Thyroid gland (tissue), 4 donors: ENCODE results near the gene COL23A1. TPM values are rescaled to one million over a fixed set of nuclear protein-coding genes. Genes with fewer than 3 reads are reported as not detected.

ENCODE experiments used
- DNase-seq, 2 donors: peaks; one replicate each; pipeline ENCODE4 v3.0.0-alpha.2; 2019
- H3K27ac ChIP-seq, 3 donors: fragments of 200-600 bp; sonication (generic); 1 replicate in 2 of 3; 2 replicates in 1 of 3; pipeline ENCODE4 v1.5.1; 2016 to 2019; ENCODE audit warnings: mild to moderate bottlenecking in 1 of 3, moderate library complexity in 1 of 3
- H3K27me3 ChIP-seq: fragments of 200-600 bp; sonication (generic); one replicate; pipeline ENCODE4 v1.5.1; 2019
- H3K36me3 ChIP-seq, 2 donors: fragments of 200-600 bp; sonication (generic); one replicate each; pipeline ENCODE4 v1.5.1; 2016 to 2019
- H3K4me1 ChIP-seq, 2 donors: fragments of 200-600 bp; sonication (generic); one replicate each; pipeline ENCODE4 v1.5.1; 2017 to 2019
- H3K4me3 ChIP-seq, 3 donors: fragments of 200-600 bp; sonication (generic); replicated peaks in 1 of 3; 1 replicate in 2 of 3; 2 replicates in 1 of 3; pipeline ENCODE4 v1.5.1; 2016; ENCODE audit warnings: mild to moderate bottlenecking in 1 of 3
- H3K9me3 ChIP-seq: fragments of 200-600 bp; sonication (generic); one replicate; pipeline ENCODE4 v1.5.1; 2017
- CTCF ChIP-seq, 6 experiments: fragments of 200-600 bp in 3 of 6; fragments of 450-650 bp in 3 of 6; sonication (generic) in 3 of 6; IDR thresholded peaks; one replicate each; pipeline ENCODE4 v1.5.1; 2016 to 2019; ENCODE audit warnings: antibody characterized with exemption in 6 of 6, mild to moderate bottlenecking in 2 of 6, inconsistent platforms in 1 of 6, moderate library complexity in 1 of 6
- POLR2A ChIP-seq, 2 donors: fragments of 450-650 bp; IDR thresholded peaks; one replicate each; pipeline ENCODE4 v1.6.1; 2017; ENCODE audit warnings: antibody characterized with exemption in 2 of 2, mild to moderate bottlenecking in 2 of 2, moderate library complexity in 1 of 2
- WGBS, 2 donors: methylation state at CpG; one replicate each; pipeline ENCODE4 v1.1.5; 2017; 5-methylcytosine and 5-hydroxymethylcytosine counted together
- intact Hi-C: fragments of 100-400 bp; cut with DNase I; formaldehyde crosslinking; loops from one replicate; pipeline ENCODE4 v1.15.1; 2023
- total RNA-seq, 4 donors: library from RNA; depleted of rRNA; stranded (reverse); fragments of >200 nt; gene quantifications; one replicate each; pipeline ENCODE4 v1.2.3, GENCODE V29; 2016

COL23A1 gene
- total RNA-seq, 4 donors from 2014 or later: 76.6 to 108 (median 95.7) TPM

GRCh38 chr5:178225174-178225573 lies 365.0 kb downstream of the COL23A1 start:
- H3K27ac ChIP-seq: no peak overlapping the region
- no peaks in the 10 kb centered on the region for H3K9me3 ChIP-seq
- 96 to 100% methylated on average over 1 to 6 of the region's 6 CpGs for WGBS, 2 donors
- H3K36me3 ChIP-seq: peaks cover 14 to 17% of the 10 kb centered on the region in 2 donors
- TF ChIP-seq POLR2A (IDR thresholded peaks at IDR 0.05) (no peak), CTCF (IDR thresholded peaks at IDR 0.05) (no peak)
- no peak for DNase-seq
- no peak overlapping the region for H3K4me3 ChIP-seq
- H3K27me3 ChIP-seq: no peaks in the 10 kb centered on the region
- intact Hi-C loops: no loop called here
- peaks cover 6 to 19% of the 10 kb centered on the region in 2 donors for H3K4me1 ChIP-seq

DNA sequence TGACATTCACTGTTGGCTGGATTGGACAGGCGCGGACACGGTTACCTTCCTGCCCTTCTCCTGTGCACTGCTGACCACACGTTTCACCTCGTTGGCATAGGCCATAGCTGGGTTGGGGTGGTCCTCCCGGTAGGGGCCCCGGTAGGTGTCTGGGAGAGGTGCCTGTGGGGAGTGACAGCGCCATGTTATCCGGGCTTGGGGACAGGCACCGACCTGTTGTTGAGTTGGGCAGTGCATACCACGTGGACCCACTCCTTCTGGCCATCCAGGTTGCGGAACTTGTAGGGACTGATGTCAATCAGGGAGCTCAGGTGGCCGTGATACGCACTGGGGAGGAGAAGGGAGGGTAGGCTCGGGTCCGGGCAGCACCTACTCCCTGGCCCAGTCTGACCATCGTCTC lies 365.8 kb downstream of the COL23A1 start:
- intact Hi-C loops: no loop called here
- Histone ChIP-seq H3K27ac (peak overlapping the region in 1 of 3 donors; percentile 24), H3K4me3 (no peak overlapping the region), H3K36me3 (peaks cover 10 to 14% of the 10 kb centered on the region in 2 donors), H3K27me3 (no peaks in the 10 kb centered on the region), H3K4me1 (peaks cover 6 to 14% of the 10 kb centered on the region in 2 donors), H3K9me3 (no peaks in the 10 kb centered on the region)
- no peak for TF ChIP-seq POLR2A (IDR thresholded peaks at IDR 0.05)
- no peak for TF ChIP-seq CTCF (IDR thresholded peaks at IDR 0.05)
- DNase-seq: no peak
- 91 to 94% methylated on average over 16 to 17 of the region's 17 CpGs for WGBS, 2 donors

DNA sequence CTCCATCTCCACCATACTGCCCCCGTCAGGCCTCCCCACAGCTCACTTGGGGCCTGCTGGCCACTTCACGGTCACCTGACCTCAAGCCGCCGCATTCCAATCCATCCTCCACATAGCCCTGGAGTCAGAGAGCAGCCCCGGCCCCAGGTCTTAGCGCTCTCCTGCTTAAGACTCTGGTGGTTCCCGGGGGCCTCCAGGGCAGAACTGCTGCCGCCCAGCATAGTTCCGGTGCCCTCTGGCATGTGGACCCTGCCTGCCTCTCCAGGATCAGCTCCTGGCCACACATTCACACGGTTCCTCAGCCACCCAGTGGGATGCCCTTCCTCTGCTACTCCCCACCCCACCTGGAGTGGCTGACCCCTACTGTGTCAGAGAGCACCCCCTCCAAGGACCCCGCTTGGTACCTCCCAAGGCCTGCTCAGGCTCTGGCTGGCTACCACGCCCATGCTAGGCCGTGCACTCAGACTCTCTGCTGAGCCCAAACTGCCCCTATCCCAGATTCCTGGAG lies 366.3 kb downstream of the COL23A1 start:
- no peak for TF ChIP-seq POLR2A (IDR thresholded peaks at IDR 0.05)
- peak in 1 of 6 experiments; percentile 21 for TF ChIP-seq CTCF (IDR thresholded peaks at IDR 0.05)
- DNase-seq: peak; percentile 82 to 86
- no peaks in the 10 kb centered on the region for H3K9me3 ChIP-seq
- H3K4me1 ChIP-seq: peaks cover 6 to 14% of the 10 kb centered on the region in 2 donors
- H3K4me3 ChIP-seq: no peak overlapping the region
- H3K36me3 ChIP-seq: peaks cover 7 to 14% of the 10 kb centered on the region in 2 donors
- peak overlapping the region in 2 of 3 donors; percentile 17 to 24 for H3K27ac ChIP-seq
- H3K27me3 ChIP-seq: no peaks in the 10 kb centered on the region
- intact Hi-C loops: no loop called here
- WGBS, 2 donors: 25 to 41% methylated on average over 10 to 13 of the region's 13 CpGs

- WGBS, 2 donors: 72 to 73% methylated on average over 5 of the region's 5 CpGs
- H3K36me3 ChIP-seq: peaks cover 8 to 10% of the 10 kb centered on the region in 2 donors
- intact Hi-C loops: no loop called here
- peak overlapping the region in 1 of 3 donors; percentile 17 for H3K27ac ChIP-seq
- H3K9me3 ChIP-seq: no peaks in the 10 kb centered on the region
- no peaks in the 10 kb centered on the region for H3K27me3 ChIP-seq
- DNase-seq: no peak
- TF ChIP-seq POLR2A (IDR thresholded peaks at IDR 0.05) (no peak), CTCF (IDR thresholded peaks at IDR 0.05) (no peak)
- H3K4me1 ChIP-seq: peaks cover 6 to 14% of the 10 kb centered on the region in 2 donors
- H3K4me3 ChIP-seq: no peak overlapping the region
Measured at GRCh38 chr5:178223196-178223773, 366.9 kb downstream of the COL23A1 start.

DNA sequence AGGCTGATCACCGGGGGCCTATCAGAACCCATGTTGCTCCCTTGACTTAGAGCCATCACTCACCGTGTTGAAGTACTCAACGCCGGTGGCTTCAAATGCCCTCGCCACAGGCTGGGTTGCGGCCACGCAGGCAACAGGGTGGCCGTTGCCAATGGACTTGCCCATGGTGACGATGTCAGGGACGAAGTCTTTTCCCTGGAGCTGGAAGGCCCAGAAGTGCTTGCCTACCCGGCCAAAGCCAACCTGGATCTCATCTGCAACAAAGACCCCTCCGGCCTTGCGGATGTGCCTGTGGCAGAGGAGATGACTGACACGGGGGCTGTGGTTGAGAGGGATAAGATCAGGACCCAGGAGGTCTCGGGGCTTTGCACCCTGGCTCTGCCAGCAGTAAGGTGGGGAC lies 367.9 kb downstream of the COL23A1 start:
- H3K27ac ChIP-seq: no peak overlapping the region
- no peak for TF ChIP-seq POLR2A (IDR thresholded peaks at IDR 0.05)
- no peak for TF ChIP-seq CTCF (IDR thresholded peaks at IDR 0.05)
- H3K9me3 ChIP-seq: no peaks in the 10 kb centered on the region
- intact Hi-C loops: no loop called here
- H3K4me3 ChIP-seq: no peak overlapping the region
- peaks cover under 1 to 7% of the 10 kb centered on the region in 2 donors for H3K36me3 ChIP-seq
- 100% methylated on average over 11 to 15 of the region's 15 CpGs for WGBS, 2 donors
- H3K27me3 ChIP-seq: no peaks in the 10 kb centered on the region
- no peak for DNase-seq
- peaks cover 6 to 14% of the 10 kb centered on the region in 2 donors for H3K4me1 ChIP-seq
